Progenitor cell of endocrine pancreas (in vitro differentiated cells): Measurements from ENCODE around the gene DLX1. TPM values are rescaled to one million over a fixed set of nuclear protein-coding genes. Genes with fewer than 3 reads are reported as not detected.

Experiments used
- DNase-seq: peaks from one replicate; pipeline ENCODE4 v3.0.0; 2021; ENCODE audit warnings: low spot score; ENCODE audit not compliant: unreplicated experiment
- H3K27ac Mint-ChIP-seq: 2 replicates; pipeline ENCODE4 v1.8.0; 2021; ENCODE audit warnings: mild to moderate bottlenecking, moderate library complexity, mixed read lengths
- H3K27me3 Mint-ChIP-seq: 2 replicates; pipeline ENCODE4 v1.8.0; 2021; ENCODE audit warnings: mixed read lengths
- H3K36me3 Mint-ChIP-seq: 2 replicates; pipeline ENCODE4 v1.8.0; 2022; ENCODE audit warnings: mixed read lengths; ENCODE audit not compliant: insufficient read depth
- H3K4me1 Mint-ChIP-seq: 2 replicates; pipeline ENCODE4 v1.8.0; 2021; ENCODE audit warnings: low read depth, mixed read lengths
- H3K4me3 Mint-ChIP-seq: 2 replicates; pipeline ENCODE4 v1.8.0; 2021; ENCODE audit warnings: low read depth, mild to moderate bottlenecking, moderate library complexity, mixed read lengths
- H3K9me3 Mint-ChIP-seq: 2 replicates; pipeline ENCODE4 v1.8.0; 2021; ENCODE audit warnings: low read depth, mixed read lengths
- CTCF ChIP-seq: fragments of 200-600 bp; sonication (generic); IDR thresholded peaks from one replicate; pipeline ENCODE4 v1.5.0; 2021; ENCODE audit warnings: antibody characterized with exemption, mild to moderate bottlenecking; ENCODE audit not compliant: unreplicated experiment
- total RNA-seq: library from RNA; stranded (reverse); gene quantifications from 2 replicates; pipeline ENCODE4 v1.2.1, GENCODE V29; 2021

DLX1 gene
- total RNA-seq, 1 donor from 2014 or later = 1.7 TPM

DNA sequence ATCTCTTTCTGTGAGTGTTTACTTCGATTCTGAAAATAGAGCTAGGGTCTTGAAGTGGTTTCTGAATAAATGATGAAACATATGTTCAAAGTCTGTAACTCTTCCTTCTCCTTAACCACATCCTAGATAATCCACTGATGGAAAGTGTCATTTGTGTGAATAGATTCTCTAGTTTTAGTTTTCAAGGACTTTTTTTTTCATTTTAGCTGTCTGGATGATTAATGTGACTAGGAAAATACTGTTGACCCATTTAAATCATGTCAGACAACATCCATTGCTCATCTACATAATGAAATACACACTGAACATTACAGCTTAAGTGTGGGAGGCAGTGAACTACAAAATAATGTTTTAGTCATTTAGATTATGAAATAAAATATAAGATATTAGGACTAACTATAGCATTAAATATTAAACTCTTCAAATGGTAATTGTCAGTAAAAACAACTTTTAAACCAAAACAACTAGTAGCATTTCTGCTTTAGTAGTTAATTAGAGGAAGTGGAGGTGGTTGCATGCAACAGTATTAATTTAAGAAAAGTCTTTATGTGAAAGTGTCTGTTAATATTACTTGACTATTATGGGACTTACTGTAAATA, 39.1 kb upstream of the DLX1 start:
- H3K4me3 Mint-ChIP-seq = no peak overlapping the region
- no peaks in the 10 kb centered on the region for H3K36me3 Mint-ChIP-seq
- peaks cover 3% of the 10 kb centered on the region for H3K4me1 Mint-ChIP-seq
- H3K9me3 Mint-ChIP-seq = no peaks in the 10 kb centered on the region
- TF ChIP-seq CTCF = no peak
- no peak overlapping the region for H3K27ac Mint-ChIP-seq
- H3K27me3 Mint-ChIP-seq = peaks cover 3% of the 10 kb centered on the region
- no peak for DNase-seq

DNA sequence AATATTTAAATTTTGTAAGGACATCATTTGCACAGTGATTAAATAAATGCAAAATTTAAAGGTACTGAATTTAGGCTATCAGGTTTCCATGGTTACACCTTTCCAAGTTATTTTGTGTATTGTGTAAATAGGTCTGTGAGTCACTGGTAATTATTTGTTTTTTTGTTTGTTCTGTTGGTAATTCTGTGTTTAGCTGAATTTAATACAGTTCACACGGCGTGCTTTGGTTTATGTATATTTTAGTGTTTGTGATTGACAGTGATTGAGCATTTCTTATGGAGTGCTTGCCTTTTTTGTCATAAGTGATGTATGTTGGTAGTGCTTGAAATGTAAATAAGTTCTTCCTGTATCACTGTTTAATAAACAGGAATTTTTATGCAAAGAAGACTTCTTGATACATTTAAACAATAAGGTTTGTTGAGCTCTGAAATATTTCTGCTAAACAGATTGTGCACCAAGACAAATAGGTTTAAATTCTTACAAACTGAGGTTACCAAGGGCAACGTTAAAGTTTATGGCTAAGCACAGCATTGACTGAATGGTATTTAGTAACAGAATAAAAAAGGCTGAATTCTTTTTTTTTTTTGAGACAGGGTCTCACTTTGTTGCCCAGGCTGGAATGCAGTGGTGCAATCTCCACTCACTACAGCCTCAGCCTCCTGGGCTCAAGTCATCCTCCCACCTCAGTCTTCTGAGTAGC, 38.3 kb upstream of the DLX1 start:
- Mint-ChIP-seq H3K4me1 (peaks cover 3% of the 10 kb centered on the region), H3K27me3 (peaks cover 3% of the 10 kb centered on the region), H3K9me3 (no peaks in the 10 kb centered on the region), H3K4me3 (no peak overlapping the region), H3K27ac (no peak overlapping the region), H3K36me3 (no peaks in the 10 kb centered on the region)
- DNase-seq = no peak
- no peak for TF ChIP-seq CTCF

- no peak for TF ChIP-seq CTCF
- H3K4me3 Mint-ChIP-seq = no peak overlapping the region
- no peak overlapping the region for H3K27ac Mint-ChIP-seq
- H3K4me1 Mint-ChIP-seq = peaks cover 3% of the 10 kb centered on the region
- H3K9me3 Mint-ChIP-seq = no peaks in the 10 kb centered on the region
- peaks cover 3% of the 10 kb centered on the region for H3K27me3 Mint-ChIP-seq
- no peaks in the 10 kb centered on the region for H3K36me3 Mint-ChIP-seq
- no peak for DNase-seq
These were observed 37.5 kb upstream of the DLX1 start for GRCh38 chr2:172047566-172048507.

- no peak for TF ChIP-seq CTCF
- H3K4me3 Mint-ChIP-seq = no peak overlapping the region
- H3K27me3 Mint-ChIP-seq = peaks cover 3% of the 10 kb centered on the region
These were observed 36.5 kb upstream of the DLX1 start for GRCh38 chr2:172048508-172049503.

More at GRCh38 chr2:172048508-172049503, 36.5 kb upstream of the DLX1 start:
- Mint-ChIP-seq H3K36me3 (no peaks in the 10 kb centered on the region), H3K27ac (no peak overlapping the region), H3K9me3 (no peaks in the 10 kb centered on the region), H3K4me1 (peaks cover 3% of the 10 kb centered on the region)
- DNase-seq = no peak
